HG02798 (cell line): Measurements from ENCODE around the gene ZNF768.

Experiments used
- ATAC-seq: cut with Tn5 transposase; IDR thresholded peaks from one replicate; pipeline ENCODE4 v1.9.1; 2021; ENCODE audit warnings: mild to moderate bottlenecking; ENCODE audit not compliant: unreplicated experiment, poor library complexity

The ZNF768 gene

GRCh38 chr16:30519120-30520049, 7.0 kb downstream of the ZNF768 start:
- no peak for ATAC-seq

- no peak for ATAC-seq
Measured at GRCh38 chr16:30518552-30518951, 7.8 kb downstream of the ZNF768 start.

DNA sequence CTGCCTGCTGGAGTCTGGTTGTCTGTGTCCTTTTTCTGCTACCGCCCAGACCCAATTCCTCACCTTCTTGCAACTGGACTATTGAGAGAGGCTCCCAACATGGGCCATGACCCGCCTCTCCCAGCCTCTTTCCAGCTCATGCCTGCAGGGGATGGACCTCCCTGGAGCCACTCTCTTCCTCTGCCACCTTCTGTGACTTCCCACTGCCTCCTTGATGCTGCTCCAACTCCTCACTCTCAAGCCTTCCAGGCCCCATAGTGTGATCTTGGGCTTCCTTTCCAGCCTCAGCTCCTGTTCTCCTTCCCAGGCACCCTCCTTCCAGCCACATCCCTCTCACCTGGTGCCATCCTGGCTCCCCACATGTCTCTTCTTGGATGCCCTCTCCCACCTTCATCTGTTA, 11.1 kb downstream of the ZNF768 start:
- no peak for ATAC-seq

DNA sequence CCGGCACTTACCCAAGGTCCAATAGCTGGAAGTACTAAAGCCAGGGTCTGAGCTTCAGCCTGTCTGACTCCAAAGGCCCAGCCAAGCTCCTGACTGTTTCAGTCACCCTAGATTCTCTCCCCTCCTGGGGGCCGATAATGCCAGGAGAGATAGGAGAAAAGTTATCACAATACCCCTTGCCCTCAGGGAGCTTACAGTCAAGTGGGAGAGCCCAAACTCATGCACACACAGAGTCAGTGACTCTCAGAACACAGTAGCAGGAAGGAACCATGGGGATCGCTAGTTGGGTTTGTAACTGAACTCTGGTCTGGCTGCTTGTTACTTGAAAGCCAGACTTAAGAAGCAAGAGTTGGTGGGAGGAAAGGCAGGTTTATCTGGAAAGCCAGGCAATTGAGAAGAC, 14.9 kb downstream of the ZNF768 start:
- no peak for ATAC-seq

DNA sequence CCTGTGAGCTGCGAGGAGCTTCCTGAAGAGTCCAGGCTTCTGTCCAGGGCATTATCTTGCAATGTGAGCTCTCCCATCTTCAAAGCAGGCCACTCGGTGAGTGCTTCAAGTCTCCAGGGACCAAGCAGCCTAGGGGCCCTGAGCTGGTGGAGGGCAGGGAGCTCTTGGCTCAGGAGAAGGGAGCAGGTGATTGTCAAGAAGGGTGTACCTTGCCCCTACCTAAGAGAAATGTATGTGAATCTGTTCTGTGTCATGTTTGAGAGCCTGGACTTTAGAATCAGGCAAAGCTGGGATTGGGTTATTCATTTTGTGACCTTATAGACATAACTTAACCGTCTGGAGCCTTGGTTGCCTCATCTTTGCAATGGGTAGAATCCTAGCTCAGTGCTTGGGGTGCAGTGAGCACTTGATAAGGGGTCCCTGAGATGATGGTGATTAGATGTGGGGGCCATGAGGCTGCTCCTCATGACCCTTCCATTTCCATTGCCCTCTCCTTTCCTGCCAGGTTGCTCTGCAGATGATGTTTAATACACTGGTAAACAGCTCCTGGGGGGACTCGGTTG, 15.9 kb downstream of the ZNF768 start:
- ATAC-seq = no peak

DNA sequence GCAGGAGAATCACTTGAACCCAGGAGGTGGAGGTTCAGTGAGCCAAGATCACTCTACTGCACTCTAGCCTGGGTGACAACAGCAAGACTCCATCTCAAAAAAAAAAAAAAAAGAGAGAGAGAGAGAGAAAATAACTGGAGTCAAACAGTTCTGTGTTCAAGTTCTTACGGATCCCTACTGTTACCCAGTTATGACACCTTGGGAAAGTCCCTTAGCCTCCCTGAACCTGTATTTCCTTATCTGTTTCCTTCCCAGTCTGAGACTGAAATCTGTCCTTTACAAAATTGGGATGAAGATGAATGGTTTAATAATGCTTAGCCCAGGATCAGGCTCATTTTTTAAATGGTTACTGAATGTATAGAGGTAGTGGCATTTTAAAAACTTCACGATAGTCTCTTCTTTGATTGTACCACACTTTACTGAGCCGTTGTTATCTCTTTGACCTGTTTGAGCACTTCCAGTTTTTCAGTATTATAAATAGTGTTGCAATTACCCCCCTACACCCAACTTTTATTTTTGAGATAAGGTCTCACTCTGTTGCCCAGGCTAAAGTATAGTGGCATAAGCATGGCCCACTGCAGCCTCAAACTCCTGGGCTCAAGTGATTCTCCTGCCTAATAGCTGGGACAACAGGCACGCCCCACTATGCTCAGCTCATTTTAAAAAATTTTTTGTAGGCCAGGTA, 17.1 kb downstream of the ZNF768 start:
- ATAC-seq = no peak

DNA sequence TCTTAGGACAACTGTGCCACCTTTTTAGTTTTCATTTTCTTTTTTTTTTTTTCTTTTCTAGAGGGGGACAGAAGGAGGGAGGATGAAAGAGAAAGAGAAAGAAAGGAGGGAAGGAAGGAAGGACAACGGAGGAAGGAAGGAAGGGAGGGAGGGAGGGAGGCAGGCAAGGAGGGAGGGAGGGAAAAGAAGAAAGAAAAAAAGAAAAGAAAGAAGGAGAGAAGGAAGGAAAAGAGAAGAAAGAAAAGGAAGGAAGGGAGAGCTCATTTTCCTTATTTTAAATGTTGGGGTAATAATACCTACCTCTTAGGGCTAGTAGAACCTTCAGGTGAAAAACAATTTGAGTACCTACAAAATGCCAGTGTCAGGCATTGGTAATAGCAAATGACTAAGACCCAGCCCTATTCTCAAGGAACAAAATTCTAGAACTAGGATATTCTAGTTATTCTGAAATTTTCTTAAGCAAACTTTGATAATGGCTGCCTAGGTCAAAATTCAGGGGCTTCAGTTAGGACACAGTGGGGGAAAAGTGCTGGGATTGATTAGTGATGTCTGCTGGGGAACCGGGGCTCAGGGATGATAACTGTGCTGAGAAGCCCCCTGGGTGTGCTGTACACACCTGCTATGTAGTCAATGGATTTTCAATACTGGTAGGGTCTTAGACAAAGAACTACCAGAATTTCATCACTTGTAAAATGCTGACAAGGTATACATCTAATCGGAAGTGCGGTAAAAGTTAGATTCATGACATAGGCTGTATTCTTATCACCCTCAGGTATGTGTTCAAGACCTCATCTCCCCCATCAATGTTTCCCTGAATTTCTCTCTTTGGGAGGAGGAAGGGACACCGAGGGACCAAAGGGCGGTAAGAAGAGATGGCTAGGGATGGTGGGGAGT, 22.7 kb downstream of the ZNF768 start:
- no peak for ATAC-seq

GRCh38 chr16:30499284-30499683, 27.1 kb downstream of the ZNF768 start:
- ATAC-seq = no peak

GRCh38 chr16:30494709-30495108, 31.7 kb downstream of the ZNF768 start:
- ATAC-seq = no peak

DNA sequence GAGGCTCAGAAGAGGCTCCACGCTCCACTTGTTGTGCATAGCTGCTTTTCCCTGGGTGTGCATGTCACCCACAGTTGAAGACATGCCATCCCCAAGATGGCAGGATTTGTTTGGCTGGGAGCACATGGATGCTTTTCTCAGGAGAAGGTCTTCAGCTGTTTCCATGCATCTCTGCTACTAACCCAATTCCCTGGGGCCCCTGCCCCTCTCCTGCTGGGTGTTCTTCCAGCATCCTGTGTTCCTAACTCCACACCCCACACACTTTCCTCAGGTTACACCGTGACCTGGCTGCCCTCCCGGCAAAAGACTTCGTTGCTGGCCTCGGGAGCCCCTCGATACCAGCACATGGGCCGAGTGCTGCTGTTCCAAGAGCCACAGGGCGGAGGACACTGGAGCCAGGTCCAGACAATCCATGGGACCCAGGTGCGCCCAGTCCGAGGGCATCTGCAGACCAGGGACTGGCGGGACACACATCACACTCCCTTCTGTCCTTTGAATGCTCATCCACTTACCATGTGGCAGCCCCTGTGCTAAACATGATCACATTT, 32.4 kb downstream of the ZNF768 start:
- ATAC-seq = no peak

DNA sequence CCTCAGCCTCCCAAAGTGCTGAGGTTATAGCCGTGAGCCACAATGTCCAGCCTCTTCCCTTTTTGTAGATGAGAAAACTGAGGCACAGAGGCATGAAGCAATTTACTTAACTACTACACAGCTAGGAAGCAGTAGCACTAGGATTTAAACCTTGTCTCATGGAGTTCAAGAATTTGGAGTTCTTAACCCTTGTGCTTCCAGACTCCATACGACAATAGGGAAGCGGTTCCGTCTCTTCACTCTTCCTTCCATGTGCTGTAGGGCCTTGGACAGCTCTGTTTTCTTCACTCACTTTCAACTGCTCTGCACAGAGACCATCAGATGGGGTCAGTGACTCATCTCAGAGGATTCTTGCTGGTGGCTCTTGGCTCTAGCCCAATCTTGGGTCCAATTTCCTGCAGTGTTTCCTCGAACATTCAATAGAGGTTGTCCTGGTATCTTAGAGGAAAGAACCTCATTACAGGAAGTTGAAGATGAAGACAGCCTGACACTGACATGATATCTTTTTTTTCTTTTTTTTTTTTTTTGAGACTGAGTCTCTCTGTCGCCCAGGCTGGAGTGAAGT, 34.5 kb downstream of the ZNF768 start:
- ATAC-seq = no peak

DNA sequence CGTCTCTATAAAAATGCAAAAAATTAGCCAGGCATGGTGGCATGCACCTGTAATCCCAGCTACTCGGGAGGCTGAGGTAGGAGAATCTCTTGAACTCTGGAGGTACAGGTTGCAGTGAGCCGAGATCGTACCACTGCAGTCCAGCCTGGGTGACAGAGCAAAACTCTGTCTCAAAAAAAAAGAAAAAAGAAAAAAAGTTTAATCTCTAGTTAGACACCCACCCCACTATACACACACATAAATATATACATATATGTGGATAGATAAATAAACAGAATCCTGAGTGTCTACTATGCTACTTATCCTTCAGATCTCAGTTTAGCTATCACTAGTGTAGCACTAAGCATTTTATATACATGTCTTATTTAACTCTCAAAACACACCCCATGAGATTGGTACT, 35.1 kb downstream of the ZNF768 start:
- no peak for ATAC-seq

DNA sequence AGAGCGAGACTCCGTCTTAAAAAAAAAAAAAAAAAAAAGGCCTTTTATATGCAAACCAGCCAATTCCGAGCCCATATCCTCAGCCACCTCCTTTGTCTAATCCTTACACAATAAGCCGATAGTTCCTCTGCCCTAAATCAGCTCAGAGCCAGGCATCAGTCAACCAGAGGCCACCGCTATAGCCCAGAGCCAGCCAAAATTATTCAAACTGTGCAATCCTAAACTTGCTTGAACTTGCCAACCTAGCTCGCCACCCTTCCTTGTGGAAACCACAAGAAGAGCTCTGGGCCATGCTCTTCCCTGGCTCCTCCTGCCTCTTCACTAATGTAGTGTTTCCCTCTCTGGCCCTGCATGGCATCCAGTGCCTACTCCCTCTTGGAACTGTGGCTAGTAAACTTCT, 36.2 kb downstream of the ZNF768 start:
- no peak for ATAC-seq

DNA sequence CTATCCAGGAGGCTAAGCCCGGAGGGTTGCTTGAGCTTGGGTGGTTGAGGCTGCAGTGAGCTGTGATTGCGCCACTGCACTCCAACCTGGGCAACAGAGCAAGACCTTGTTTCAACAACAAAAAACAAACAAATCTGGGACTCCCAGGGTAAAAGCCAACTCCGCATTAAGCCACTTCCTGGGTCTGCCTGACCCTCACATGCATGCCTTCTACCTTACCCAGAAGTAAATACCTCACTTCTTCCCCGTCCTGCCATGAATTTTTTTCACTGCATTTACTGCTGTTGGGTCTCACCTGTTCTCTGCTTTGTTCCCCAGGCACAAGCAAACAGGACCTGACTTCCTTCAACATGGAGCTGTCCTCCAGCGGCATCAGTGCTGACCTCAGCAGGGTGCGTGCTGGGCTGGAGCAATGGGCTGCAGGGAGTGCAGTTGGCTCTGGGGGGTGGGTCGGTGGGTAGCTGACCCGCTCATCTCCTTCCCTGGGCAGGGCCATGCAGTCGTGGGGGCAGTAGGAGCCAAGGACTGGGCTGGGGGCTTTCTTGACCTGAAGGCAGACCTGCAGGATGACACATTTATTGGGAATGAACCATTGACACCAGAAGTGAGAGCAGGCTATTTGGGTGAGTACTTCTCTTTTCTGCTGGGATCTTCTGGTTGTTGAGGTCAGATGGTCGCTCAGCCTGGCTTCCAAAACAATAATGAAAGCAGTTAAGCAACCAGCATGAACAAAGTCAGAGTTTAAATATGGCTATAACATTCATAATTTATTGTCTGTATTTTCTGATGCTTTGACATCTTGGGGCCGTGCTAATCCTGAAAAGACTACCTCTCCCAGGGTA, 37.4 kb downstream of the ZNF768 start:
- no peak for ATAC-seq

GRCh38 chr16:30485818-30486436, 40.4 kb downstream of the ZNF768 start:
- no peak for ATAC-seq

- no peak for ATAC-seq
Measured at GRCh38 chr16:30484887-30485286, 41.5 kb downstream of the ZNF768 start.

GRCh38 chr16:30482366-30482765, 44.0 kb downstream of the ZNF768 start:
- ATAC-seq = no peak

- ATAC-seq = no peak
Measured at GRCh38 chr16:30481381-30481780, 45.0 kb downstream of the ZNF768 start.
